ENCODE measurements around the gene PLCD3. TPM values are rescaled to one million over a fixed set of nuclear protein-coding genes. Genes with fewer than 3 reads are reported as not detected.
A peak's percentile ranks its signal among the peaks of the same experiment; 100 is the strongest.

The PLCD3 gene
- polyA plus RNA-seq, 1 experiment = 81.6 TPM

DNA sequence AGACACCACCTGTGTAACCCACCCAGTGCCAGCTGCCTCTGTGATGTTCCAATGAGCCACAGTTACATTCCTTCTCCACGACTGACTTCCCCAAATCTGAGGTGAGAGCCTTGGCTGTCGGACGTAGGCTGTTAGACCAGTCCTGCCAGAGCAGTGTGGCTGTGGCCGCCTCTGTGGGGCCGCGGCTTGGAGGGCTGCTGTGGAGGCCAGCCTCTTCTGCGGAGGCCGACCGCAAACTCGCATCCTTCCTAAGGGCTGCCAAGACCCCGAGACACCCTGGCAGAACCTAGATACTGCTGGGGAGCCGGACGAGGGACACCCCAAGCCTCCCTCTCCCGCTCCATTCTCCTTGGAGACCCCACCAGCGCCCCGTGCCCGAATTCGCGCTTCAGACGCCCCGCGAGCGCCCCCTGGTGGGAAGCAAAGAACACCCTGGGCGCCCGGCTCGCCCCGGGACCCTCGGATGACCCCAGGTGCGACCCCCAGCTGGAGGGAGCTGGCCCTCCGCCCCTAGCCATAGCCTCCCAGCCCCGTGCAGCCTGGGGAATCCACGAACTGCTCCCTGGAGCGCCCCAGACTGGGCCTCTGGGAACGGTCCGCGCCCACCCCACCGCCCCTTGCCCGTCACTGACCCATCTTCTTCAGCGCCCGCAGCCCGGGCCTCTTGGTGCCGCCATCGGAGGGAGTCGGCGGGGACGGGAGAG lies 547 bp downstream of the PLCD3 start:
- no peaks in the 10 kb centered on the region for H3K27me3 ChIP-seq (ENCODE audit: control insufficient read depth, insufficient read depth, low read length)
- CTCF ChIA-PET = interaction anchor here (0.6 to 7.3 kb wide), 23 partner anchors 10 to 266 kb away, joined by 3 to 131 read pairs (median 5); partner anchors contain the start of genes EFTUD2 and HEXIM1
- peak overlapping the region; percentile 66 for H3K4me3 ChIP-seq (ENCODE audit: low read depth, low read length)
- DNase-seq (ENCODE audit: low read depth) = no peak
- TF ChIP-seq, protein P1, sequence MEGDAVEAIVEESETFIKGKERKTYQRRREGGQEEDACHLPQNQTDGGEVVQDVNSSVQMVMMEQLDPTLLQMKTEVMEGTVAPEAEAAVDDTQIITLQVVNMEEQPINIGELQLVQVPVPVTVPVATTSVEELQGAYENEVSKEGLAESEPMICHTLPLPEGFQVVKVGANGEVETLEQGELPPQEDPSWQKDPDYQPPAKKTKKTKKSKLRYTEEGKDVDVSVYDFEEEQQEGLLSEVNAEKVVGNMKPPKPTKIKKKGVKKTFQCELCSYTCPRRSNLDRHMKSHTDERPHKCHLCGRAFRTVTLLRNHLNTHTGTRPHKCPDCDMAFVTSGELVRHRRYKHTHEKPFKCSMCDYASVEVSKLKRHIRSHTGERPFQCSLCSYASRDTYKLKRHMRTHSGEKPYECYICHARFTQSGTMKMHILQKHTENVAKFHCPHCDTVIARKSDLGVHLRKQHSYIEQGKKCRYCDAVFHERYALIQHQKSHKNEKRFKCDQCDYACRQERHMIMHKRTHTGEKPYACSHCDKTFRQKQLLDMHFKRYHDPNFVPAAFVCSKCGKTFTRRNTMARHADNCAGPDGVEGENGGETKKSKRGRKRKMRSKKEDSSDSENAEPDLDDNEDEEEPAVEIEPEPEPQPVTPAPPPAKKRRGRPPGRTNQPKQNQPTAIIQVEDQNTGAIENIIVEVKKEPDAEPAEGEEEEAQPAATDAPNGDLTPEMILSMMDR (IDR thresholded peaks at IDR 0.05; ENCODE audit: insufficient read depth, low read depth, low read length) = peak; percentile 89
- peaks cover 1% of the 10 kb centered on the region; the same call in 1 of the 2 replicates for H3K36me3 ChIP-seq (ENCODE audit: control insufficient read depth, insufficient read depth, low read length)
- POLR2A ChIA-PET = no interaction called here

DNA sequence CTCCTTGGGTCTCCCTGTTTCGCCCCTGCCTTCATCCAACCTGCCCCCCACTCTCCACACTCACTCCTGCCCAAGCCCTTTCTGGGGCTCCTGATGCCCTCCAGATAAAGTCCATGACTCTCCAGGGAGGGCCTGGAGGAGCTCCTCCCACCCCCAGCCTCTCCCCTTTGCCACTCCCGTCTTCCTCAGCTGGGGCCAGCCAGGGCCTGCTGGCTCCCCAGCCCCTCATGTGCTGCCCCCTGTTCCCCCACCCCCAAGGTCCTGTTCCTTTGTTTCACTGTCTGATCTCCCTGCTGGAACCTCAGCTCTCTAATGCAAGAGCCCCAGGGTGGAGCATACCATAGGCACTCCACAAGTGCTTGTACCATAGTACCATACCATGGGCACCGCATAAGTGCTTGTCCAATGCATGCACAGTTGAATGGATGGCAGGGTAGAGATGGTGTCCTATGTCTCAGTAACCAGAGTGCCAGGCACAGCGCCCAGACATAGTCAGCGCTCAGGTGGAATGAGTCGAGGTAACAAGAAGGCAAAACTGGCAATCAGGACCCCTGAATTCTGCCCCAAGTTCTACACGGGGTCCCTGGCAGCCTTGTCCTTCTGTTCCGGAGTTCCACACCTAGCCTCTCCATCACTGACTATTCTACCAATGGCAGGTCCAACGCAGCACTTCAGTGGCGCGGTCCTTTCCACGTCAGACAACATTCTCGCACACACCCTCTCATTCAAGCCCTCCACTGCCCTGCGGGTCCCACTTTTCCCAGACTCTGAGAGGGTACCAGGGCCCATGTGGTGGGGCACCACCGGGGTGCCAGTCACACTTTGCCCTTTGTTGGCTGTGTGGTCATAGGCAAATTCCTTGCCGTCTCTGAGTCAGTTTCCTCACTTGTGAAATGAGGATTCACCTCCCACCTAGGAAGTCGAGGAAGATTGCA lies 1.4 kb downstream of the PLCD3 start:
- TF ChIP-seq, protein P1 (IDR thresholded peaks at IDR 0.05; ENCODE audit: insufficient read depth, low read depth, low read length) = no peak
- H3K36me3 ChIP-seq (ENCODE audit: control insufficient read depth, insufficient read depth, low read length) = peaks cover 1% of the 10 kb centered on the region; the same call in 1 of the 2 replicates
- peak overlapping the region; percentile 66 for H3K4me3 ChIP-seq (ENCODE audit: low read depth, low read length)
- ChIA-PET CTCF (interaction anchor here (0.7 to 7.3 kb wide), 19 partner anchors 9 to 355 kb away, joined by 3 to 131 read pairs (median 5); partner anchors contain the start of genes EFTUD2 and HEXIM1), POLR2A (no interaction called here)
- no peak for DNase-seq (ENCODE audit: low read depth)
- no peaks in the 10 kb centered on the region for H3K27me3 ChIP-seq (ENCODE audit: control insufficient read depth, insufficient read depth, low read length)

DNA sequence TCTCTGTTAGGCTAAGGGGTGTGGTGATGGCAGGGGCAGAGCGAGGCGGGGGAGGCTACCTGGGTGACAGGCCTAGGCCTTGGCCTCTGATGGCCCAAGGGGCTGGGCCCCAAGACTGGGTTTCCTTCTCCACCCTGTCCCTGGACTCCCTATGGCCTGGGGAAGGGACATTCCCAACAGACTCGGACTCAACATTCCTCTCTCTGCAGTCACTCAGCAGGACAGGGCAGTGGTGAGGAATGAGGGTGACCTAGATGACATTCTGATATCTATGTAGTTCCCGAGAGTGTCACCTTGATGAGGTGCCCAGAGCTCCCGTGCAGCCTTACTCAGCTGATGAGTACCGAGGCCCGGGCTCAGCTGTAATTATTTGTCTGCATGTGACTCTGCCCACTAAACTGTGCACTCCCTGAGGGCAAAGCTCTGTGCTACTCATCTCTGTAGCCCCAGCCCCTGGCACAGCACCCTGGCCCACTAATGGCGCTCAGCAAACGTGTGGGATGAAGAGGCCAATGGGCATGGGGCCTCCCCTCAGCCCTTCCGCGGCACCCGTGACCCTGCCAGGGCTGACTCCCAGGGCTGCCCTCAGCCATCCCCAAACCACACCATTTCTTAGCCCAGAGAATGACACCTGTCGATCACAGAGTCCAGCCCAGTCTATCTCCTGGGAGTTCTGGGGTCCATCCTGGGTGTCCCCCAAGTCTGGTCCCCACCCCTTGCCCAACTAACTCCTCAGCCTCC lies 2.2 kb downstream of the PLCD3 start:
- DNase-seq (ENCODE audit: low read depth) = no peak
- CTCF ChIA-PET = interaction anchor here (0.7 to 7.3 kb wide), 13 partner anchors 14 to 355 kb away, joined by 3 to 131 read pairs (median 5); partner anchors contain the start of genes EFTUD2 and HEXIM1
- TF ChIP-seq, protein P1 (IDR thresholded peaks at IDR 0.05; ENCODE audit: insufficient read depth, low read depth, low read length) = no peak

DNA sequence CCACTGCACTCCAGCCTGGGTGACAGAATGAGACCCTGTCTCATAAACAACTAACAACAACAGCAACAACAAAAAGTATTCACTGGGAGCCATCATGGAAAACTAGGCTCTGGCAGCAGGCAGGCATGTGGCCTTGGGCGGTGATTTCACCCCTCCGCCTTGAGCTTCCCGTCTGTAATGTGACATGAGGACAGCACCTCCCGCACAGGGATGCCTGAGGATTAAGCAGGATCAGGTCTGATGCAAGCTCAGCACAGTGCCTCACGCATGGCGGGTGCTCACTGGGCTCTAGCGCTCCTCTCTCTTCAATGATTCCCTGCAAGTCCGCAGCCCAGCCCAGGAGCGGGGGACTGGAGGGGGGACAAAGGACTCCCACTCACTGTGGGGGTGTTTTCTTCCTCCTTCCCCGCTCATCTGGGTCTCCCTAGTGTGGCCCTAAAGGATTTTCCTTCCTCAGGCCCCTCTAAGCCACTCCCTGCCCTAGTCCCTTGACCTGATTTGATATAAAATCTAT lies 2.8 kb downstream of the PLCD3 start:
- TF ChIP-seq, protein P1 (IDR thresholded peaks at IDR 0.05; ENCODE audit: insufficient read depth, low read depth, low read length) = no peak
- Histone ChIP-seq H3K4me3 (ENCODE audit: low read depth, low read length) (no peak overlapping the region), H3K36me3 (ENCODE audit: control insufficient read depth, insufficient read depth, low read length) (peaks cover 1% of the 10 kb centered on the region), H3K27me3 (ENCODE audit: control insufficient read depth, insufficient read depth, low read length) (no peaks in the 10 kb centered on the region)
- CTCF ChIA-PET = interaction anchor here (0.8 to 7.3 kb wide), 8 partner anchors 11 to 350 kb away, joined by 3 to 131 read pairs (median 4); partner anchors contain the start of gene HEXIM1
- POLR2A ChIA-PET = interaction anchor here (0.6 kb wide), 2 partner anchors 182 to 486 kb away, joined by 3 read pairs; no protein-coding TSS in a partner anchor
- no peak for DNase-seq (ENCODE audit: low read depth)

More for the DNA sequence above, 2.2 kb downstream of the PLCD3 start:
- H3K4me3 ChIP-seq (ENCODE audit: low read depth, low read length) = peak overlapping the region; percentile 66
- H3K27me3 ChIP-seq (ENCODE audit: control insufficient read depth, insufficient read depth, low read length) = no peaks in the 10 kb centered on the region
- H3K36me3 ChIP-seq (ENCODE audit: control insufficient read depth, insufficient read depth, low read length) = peaks cover 1% of the 10 kb centered on the region; the same call in 1 of the 2 replicates
- POLR2A ChIA-PET = no interaction called here
